ENCODE data around the gene TBCB.

GRCh38 chr19:36116344-36116637 is 1.0 kb downstream of the TBCB start:
- TF ChIP-seq FOXA1 (IDR thresholded peaks at IDR 0.05) (no peak), HDGF (IDR thresholded peaks at IDR 0.05; ENCODE audit: borderline replicate concordance) (no peak), NFRKB (IDR thresholded peaks at IDR 0.05) (no peak)
